ENCODE measurements around the gene PJVK. TPM values are rescaled to one million over a fixed set of nuclear protein-coding genes. Genes with fewer than 3 reads are reported as not detected.

PJVK gene
- total RNA-seq, 2 experiments from 2014 or later, result 4.0 to 6.9 TPM

DNA sequence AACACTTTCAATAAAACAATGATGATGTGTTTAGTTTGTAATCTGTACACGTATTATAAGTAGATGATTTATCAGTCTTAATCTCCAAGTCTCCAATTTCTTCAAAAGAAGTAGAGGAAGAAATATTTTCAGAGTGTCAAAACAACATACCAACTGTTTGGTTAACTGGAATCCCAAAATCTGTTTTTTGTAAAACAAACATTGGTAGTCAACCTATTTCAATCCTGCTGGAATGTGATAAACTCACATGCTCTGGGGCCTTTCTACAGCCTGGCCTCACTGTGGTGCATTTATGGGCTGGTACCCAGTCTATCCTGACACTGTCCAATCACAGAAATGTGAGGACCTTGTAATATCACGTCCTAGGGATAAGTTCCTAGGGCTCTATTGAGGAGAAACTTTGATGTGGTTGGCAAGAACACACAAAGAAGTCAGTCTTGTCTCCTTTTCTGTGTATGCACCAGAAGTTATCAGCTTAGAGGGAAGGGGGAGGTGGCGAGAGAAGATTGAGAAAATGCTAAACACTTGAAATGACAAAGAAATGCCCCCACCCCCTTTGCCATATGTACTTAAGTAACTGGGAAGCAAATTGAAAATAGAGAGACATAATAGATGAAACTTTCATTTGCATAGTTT lies 47.4 kb upstream of the PJVK start:
- Histone ChIP-seq H3K27ac (ENCODE audit: low read depth, low read length, poor library complexity, severe bottlenecking) (no peak overlapping the region), H3K9me2 (ENCODE audit: insufficient read depth, low read length) (no peaks in the 10 kb centered on the region), H3K4me2 (ENCODE audit: low read length) (no peak overlapping the region), H3K36me3 (ENCODE audit: insufficient read depth, low read length) (no peaks in the 10 kb centered on the region), H3K9me3 (ENCODE audit: low read length) (no peaks in the 10 kb centered on the region), H3K4me3 (ENCODE audit: low read depth, low read length, poor library complexity, severe bottlenecking) (no peak overlapping the region), H4K20me1 (ENCODE audit: insufficient read depth, low read length) (no peaks in the 10 kb centered on the region), H3K79me2 (ENCODE audit: insufficient read depth, low read depth, low read length) (no peaks in the 10 kb centered on the region), H2AFZ (ENCODE audit: low read length) (no peak overlapping the region; the same call in 1 of the 2 replicates), H3K4me1 (ENCODE audit: insufficient read depth, low read length, poor library complexity, severe bottlenecking) (no peaks in the 10 kb centered on the region)
- DNase-seq (ENCODE audit: low spot score), result no peak
- ChIA-PET CTCF (ENCODE audit: unreplicated experiment) (interaction anchor here (1.6 kb wide), 1 partner anchor 11 kb away, joined by 5 read pairs; no protein-coding TSS in a partner anchor), POLR2A (no interaction called here)
- BruUV-seq (replicated peaks), result no TSS peak
- intact Hi-C loops (cut with micrococcal nuclease; ENCODE audit: unreplicated experiment), result no loop called here
- TF ChIP-seq, protein P1, sequence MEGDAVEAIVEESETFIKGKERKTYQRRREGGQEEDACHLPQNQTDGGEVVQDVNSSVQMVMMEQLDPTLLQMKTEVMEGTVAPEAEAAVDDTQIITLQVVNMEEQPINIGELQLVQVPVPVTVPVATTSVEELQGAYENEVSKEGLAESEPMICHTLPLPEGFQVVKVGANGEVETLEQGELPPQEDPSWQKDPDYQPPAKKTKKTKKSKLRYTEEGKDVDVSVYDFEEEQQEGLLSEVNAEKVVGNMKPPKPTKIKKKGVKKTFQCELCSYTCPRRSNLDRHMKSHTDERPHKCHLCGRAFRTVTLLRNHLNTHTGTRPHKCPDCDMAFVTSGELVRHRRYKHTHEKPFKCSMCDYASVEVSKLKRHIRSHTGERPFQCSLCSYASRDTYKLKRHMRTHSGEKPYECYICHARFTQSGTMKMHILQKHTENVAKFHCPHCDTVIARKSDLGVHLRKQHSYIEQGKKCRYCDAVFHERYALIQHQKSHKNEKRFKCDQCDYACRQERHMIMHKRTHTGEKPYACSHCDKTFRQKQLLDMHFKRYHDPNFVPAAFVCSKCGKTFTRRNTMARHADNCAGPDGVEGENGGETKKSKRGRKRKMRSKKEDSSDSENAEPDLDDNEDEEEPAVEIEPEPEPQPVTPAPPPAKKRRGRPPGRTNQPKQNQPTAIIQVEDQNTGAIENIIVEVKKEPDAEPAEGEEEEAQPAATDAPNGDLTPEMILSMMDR (conservative IDR thresholded peaks at IDR 0.05; ENCODE audit: low read length), result no peak
- TF ChIP-seq EZH2phosphoT487 (IDR thresholded peaks at IDR 0.05; ENCODE audit: borderline replicate concordance, low read depth, low read length), result no peak

DNA sequence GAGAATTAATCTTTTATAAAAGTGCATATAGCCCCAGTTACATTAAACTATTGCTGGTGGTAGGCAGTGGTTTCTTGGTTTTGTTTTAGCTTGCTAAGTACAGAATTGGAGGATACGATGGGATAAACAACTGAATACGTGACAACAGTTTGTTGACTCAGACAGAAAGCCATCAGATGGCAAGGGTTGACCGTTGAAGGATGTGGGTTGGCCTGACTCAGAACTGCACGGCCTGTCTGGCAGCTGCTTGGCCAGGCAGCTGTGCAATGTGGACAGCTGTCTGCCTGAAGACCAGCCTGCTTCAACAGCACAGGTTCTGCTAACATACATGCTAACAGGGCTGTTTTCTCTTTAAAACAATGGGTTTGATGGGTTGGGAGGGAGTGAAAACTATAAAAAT lies 46.8 kb upstream of the PJVK start:
- no TSS peak for BruUV-seq (replicated peaks)
- intact Hi-C loops (cut with micrococcal nuclease; ENCODE audit: unreplicated experiment), result no loop called here
- peak; percentile 37 for DNase-seq (ENCODE audit: low spot score)

DNA sequence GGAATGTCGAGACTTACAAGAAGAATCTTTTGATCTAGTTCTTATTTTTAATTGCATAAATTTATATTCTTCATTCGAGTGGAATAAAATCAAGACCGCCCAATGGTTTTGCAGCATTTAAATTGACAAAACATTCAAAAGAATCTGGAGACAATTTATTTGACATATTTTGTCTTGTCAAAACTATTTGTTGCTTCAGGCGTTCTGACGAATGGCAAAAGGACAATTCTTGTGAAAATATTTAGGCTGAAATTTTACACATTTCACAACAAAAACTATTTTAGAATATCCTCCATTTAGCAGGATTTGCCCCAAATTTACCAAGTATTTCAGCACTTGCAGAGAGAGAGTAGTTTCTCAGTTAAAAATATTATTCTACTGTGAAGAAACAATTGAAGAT lies 41.9 kb upstream of the PJVK start:
- Histone ChIP-seq H3K4me1 (ENCODE audit: insufficient read depth, low read length, poor library complexity, severe bottlenecking) (peaks cover 8% of the 10 kb centered on the region), H3K4me2 (ENCODE audit: low read length) (no peak overlapping the region), H3K79me2 (ENCODE audit: insufficient read depth, low read depth, low read length) (no peaks in the 10 kb centered on the region), H3K4me3 (ENCODE audit: low read depth, low read length, poor library complexity, severe bottlenecking) (no peak overlapping the region), H3K9me2 (ENCODE audit: insufficient read depth, low read length) (no peaks in the 10 kb centered on the region), H4K20me1 (ENCODE audit: insufficient read depth, low read length) (no peaks in the 10 kb centered on the region), H3K27ac (ENCODE audit: low read depth, low read length, poor library complexity, severe bottlenecking) (no peak overlapping the region), H3K9me3 (ENCODE audit: low read length) (no peaks in the 10 kb centered on the region), H3K36me3 (ENCODE audit: insufficient read depth, low read length) (no peaks in the 10 kb centered on the region), H2AFZ (ENCODE audit: low read length) (no peak overlapping the region)
- POLR2A ChIA-PET, result no interaction called here
- no TSS peak for BruUV-seq (replicated peaks)
- CTCF ChIA-PET (ENCODE audit: unreplicated experiment), result no interaction called here
- intact Hi-C loops (cut with micrococcal nuclease; ENCODE audit: unreplicated experiment), result no loop called here
- TF ChIP-seq EZH2phosphoT487 (IDR thresholded peaks at IDR 0.05; ENCODE audit: borderline replicate concordance, low read depth, low read length), result no peak
- TF ChIP-seq, protein P1 (conservative IDR thresholded peaks at IDR 0.05; ENCODE audit: low read length), result no peak
- DNase-seq (ENCODE audit: low spot score), result no peak

More for the DNA sequence above, 46.8 kb upstream of the PJVK start:
- no peaks in the 10 kb centered on the region for H3K9me3 ChIP-seq (ENCODE audit: low read length)
- ChIA-PET CTCF (ENCODE audit: unreplicated experiment) (interaction anchor here (1.6 kb wide), 1 partner anchor 10 kb away, joined by 5 read pairs; no protein-coding TSS in a partner anchor), POLR2A (interaction anchor here (0.6 kb wide), 1 partner anchor 875 kb away, joined by 3 read pairs; no protein-coding TSS in a partner anchor)
- H3K4me2 ChIP-seq (ENCODE audit: low read length), result no peak overlapping the region
- no peak for TF ChIP-seq EZH2phosphoT487 (IDR thresholded peaks at IDR 0.05; ENCODE audit: borderline replicate concordance, low read depth, low read length)
- TF ChIP-seq, protein P1 (conservative IDR thresholded peaks at IDR 0.05; ENCODE audit: low read length), result no peak
- H3K4me1 ChIP-seq (ENCODE audit: insufficient read depth, low read length, poor library complexity, severe bottlenecking), result no peaks in the 10 kb centered on the region
- no peaks in the 10 kb centered on the region for H3K79me2 ChIP-seq (ENCODE audit: insufficient read depth, low read depth, low read length)
- H3K36me3 ChIP-seq (ENCODE audit: insufficient read depth, low read length), result no peaks in the 10 kb centered on the region
- no peak overlapping the region; the same call in 1 of the 2 replicates for H2AFZ ChIP-seq (ENCODE audit: low read length)
- no peak overlapping the region for H3K4me3 ChIP-seq (ENCODE audit: low read depth, low read length, poor library complexity, severe bottlenecking)
- H4K20me1 ChIP-seq (ENCODE audit: insufficient read depth, low read length), result no peaks in the 10 kb centered on the region
- no peak overlapping the region for H3K27ac ChIP-seq (ENCODE audit: low read depth, low read length, poor library complexity, severe bottlenecking)
- H3K9me2 ChIP-seq (ENCODE audit: insufficient read depth, low read length), result no peaks in the 10 kb centered on the region

Data from OCI-LY7 (cell line).